GM10248 (cell line): ENCODE data around the gene MICAL3.
A peak's percentile ranks its signal among the peaks of the same experiment; 100 is the strongest.

Experiments used
- CTCF ChIA-PET: fragments of 300-600 bp; sonication (Branson Sonifier 250); formaldehyde crosslinking; extraction: SDS; loops from one replicate; lab custom pipeline; 2021; ENCODE audit warnings: antibody characterized with exemption; lab: Yijun Ruan, JAX
- POLR2A ChIA-PET: fragments of 350-650 bp; sonication (Branson Sonifier 250); formaldehyde crosslinking; extraction: SDS; loops from one replicate; lab custom pipeline; 2020; ENCODE audit warnings: antibody characterized with exemption; lab: Yijun Ruan, JAX
- DNase-seq: peaks from one replicate; pipeline ENCODE4 v3.0.0; 2012; ENCODE audit errors: extremely low spot score
- CTCF ChIP-seq: IDR thresholded peaks from 2 replicates; pipeline ENCODE4 v1.5.1; 2012; ENCODE audit warnings: mild to moderate bottlenecking, low read depth; ENCODE audit errors: extremely low read depth, missing control alignments, control extremely low read depth

The MICAL3 gene

GRCh38 chr22:17777717-17778044 is 246.7 kb downstream of the MICAL3 start:
- no peak for TF ChIP-seq CTCF
- CTCF ChIA-PET: interaction anchor here (1.2 to 5.6 kb wide), 4 partner anchors 8 to 219 kb away, joined by 3 to 44 read pairs (median 8); no protein-coding TSS in a partner anchor
- DNase-seq: no peak
- POLR2A ChIA-PET: no interaction called here

GRCh38 chr22:17777005-17777716 is 247.2 kb downstream of the MICAL3 start:
- peak; percentile 81 for DNase-seq
- no peak for TF ChIP-seq CTCF
- ChIA-PET CTCF (interaction anchor here (1.2 to 5.6 kb wide), 5 partner anchors 8 to 218 kb away, joined by 3 to 44 read pairs (median 6); no protein-coding TSS in a partner anchor), POLR2A (interaction anchor here (0.8 kb wide), 1 partner anchor 12 kb away, joined by 4 read pairs; no protein-coding TSS in a partner anchor)

- CTCF ChIA-PET: interaction anchor here (1.5 to 1.9 kb wide), 2 partner anchors 9 to 10 kb away, joined by 3 to 11 read pairs; no protein-coding TSS in a partner anchor
- POLR2A ChIA-PET: interaction anchor here (0.8 kb wide), 1 partner anchor 11 kb away, joined by 4 read pairs; no protein-coding TSS in a partner anchor
- DNase-seq: no peak
These were observed 248.4 kb downstream of the MICAL3 start for GRCh38 chr22:17775781-17776465.

GRCh38 chr22:17774926-17775685 is 249.3 kb downstream of the MICAL3 start:
- no peak for TF ChIP-seq CTCF
- DNase-seq: no peak
- CTCF ChIA-PET: interaction anchor here (3.9 kb wide), 1 partner anchor 34 kb away, joined by 46 read pairs; no protein-coding TSS in a partner anchor
- POLR2A ChIA-PET: no interaction called here

More at GRCh38 chr22:17775781-17776465, 248.4 kb downstream of the MICAL3 start:
- TF ChIP-seq CTCF: no peak

GRCh38 chr22:17774206-17774925 is 250.0 kb downstream of the MICAL3 start, which contains the start of gene BID:
Gene BID (minus strand): TSS chr22:17774469. CDS start chr22:17750116, 24,353 bp downstream.
- ChIA-PET POLR2A (no interaction called here), CTCF (interaction anchor here (1.7 to 3.9 kb wide), 4 partner anchors 17 to 302 kb away, joined by 7 to 46 read pairs (median 10); no protein-coding TSS in a partner anchor)
- TF ChIP-seq CTCF: no peak
- peak; percentile 69 for DNase-seq
